ENCODE measurements around the gene CALM3.
A peak's percentile ranks its signal among the peaks of the same experiment; 100 is the strongest.
"Not testable (repeated sequence)": the region's sequence is repeated elsewhere in the genome, so short reads cannot be mapped to it uniquely, and the experiment has no call there.

Gene CALM3

DNA sequence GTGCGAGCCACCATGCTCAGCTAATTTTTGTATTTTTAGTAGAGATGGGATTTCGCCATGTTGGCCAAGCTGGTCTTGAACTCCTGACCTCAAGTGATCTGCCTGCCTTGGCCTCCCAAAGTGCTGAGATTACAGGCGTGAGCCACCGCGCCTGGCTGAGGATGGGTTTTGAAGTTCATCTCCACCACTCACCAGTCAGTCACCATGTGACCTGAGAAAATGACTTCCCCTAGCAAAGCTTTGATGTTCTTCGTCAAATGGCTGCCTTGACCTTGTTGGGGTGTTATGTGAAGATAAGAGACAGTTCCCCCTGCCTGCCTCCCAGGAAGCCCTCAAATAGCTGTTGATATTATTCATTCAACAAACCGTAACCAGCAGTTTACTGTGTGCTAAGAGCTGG is 27.8 kb downstream of the CALM3 start:
- H2BK12ac ChIP-seq (ENCODE audit: low read length in 2 of 2); H4K91ac ChIP-seq (ENCODE audit: low read length); H3K4ac ChIP-seq (ENCODE audit: low read depth in 1 of 2, low read length in 2 of 2); H3K9ac ChIP-seq (ENCODE audit: low read length); H3K27ac ChIP-seq (ENCODE audit: low read length, poor library complexity, severe bottlenecking); H2AK5ac ChIP-seq (ENCODE audit: low read length, severe bottlenecking); H2BK120ac ChIP-seq (ENCODE audit: low read depth, low read length); H3K23ac ChIP-seq (ENCODE audit: low read length in 2 of 2); H3K14ac ChIP-seq (ENCODE audit: low read length in 2 of 2); H3K79me1 ChIP-seq (replicated peaks; ENCODE audit: low read length, poor library complexity, severe bottlenecking); H3K18ac ChIP-seq (ENCODE audit: low read depth in 1 of 2, low read length in 2 of 2); H2BK5ac ChIP-seq (ENCODE audit: low read depth, low read length, poor library complexity, severe bottlenecking); H3K4me3 ChIP-seq (ENCODE audit: insufficient read depth in 1 of 2, low read depth in 1 of 2, low read length in 2 of 2); H3K4me2 ChIP-seq (ENCODE audit: low read length, poor library complexity, severe bottlenecking); H2AFZ ChIP-seq (ENCODE audit: low read depth, low read length); H3K36me3 ChIP-seq (ENCODE audit: control insufficient read depth in 1 of 2, insufficient read depth in 2 of 2, low read depth in 1 of 2, low read length in 2 of 2); H4K8ac ChIP-seq (ENCODE audit: low read length); DNase-seq; H3K9me3 ChIP-seq (ENCODE audit: control insufficient read depth, low read length): not testable (repeated sequence)
- Histone ChIP-seq H2BK15ac (ENCODE audit: low read depth, poor library complexity, severe bottlenecking) (peak overlapping the region; percentile 60), H3K27me3 (ENCODE audit: control insufficient read depth in 1 of 2, insufficient read depth in 1 of 2, low read length in 2 of 2) (peaks cover 5 to 15% of the 10 kb centered on the region in 2 experiments), H3K4me1 (ENCODE audit: control insufficient read depth, insufficient read depth, low read depth, low read length) (peaks cover 13% of the 10 kb centered on the region)
- WGBS = 94% methylated on average over 7 of the region's 7 CpGs

GRCh38 chr19:46629546-46630025 is 28.5 kb downstream of the CALM3 start:
- H3K36me3 ChIP-seq (ENCODE audit: control insufficient read depth in 1 of 2, insufficient read depth in 2 of 2, low read depth in 1 of 2, low read length in 2 of 2) = no peaks in the 10 kb centered on the region
- H3K9me3 ChIP-seq (ENCODE audit: control insufficient read depth, low read length) = no peaks in the 10 kb centered on the region
- 69% methylated on average over 15 of the region's 15 CpGs for WGBS
- no peak overlapping the region for H2AK5ac ChIP-seq (ENCODE audit: low read length, severe bottlenecking)
- peak; percentile 58 for DNase-seq
- H3K79me1 ChIP-seq (replicated peaks; ENCODE audit: low read length, poor library complexity, severe bottlenecking) = no peaks in the 10 kb centered on the region
- peaks cover 19% of the 10 kb centered on the region for H3K4me1 ChIP-seq (ENCODE audit: control insufficient read depth, insufficient read depth, low read depth, low read length)
- H3K14ac ChIP-seq (ENCODE audit: low read length in 2 of 2) = peak overlapping the region in 1 of 2 experiments; percentile 2
- H2BK5ac ChIP-seq (ENCODE audit: low read depth, low read length, poor library complexity, severe bottlenecking) = no peak overlapping the region
- H3K4me2 ChIP-seq (ENCODE audit: low read length, poor library complexity, severe bottlenecking) = no peak overlapping the region
- no peak overlapping the region for H3K23ac ChIP-seq (ENCODE audit: low read length in 2 of 2)
- H3K4ac ChIP-seq (ENCODE audit: low read depth in 1 of 2, low read length in 2 of 2) = peak overlapping the region; percentile 7 to 40
- peak overlapping the region; percentile 2 to 13 for H3K18ac ChIP-seq (ENCODE audit: low read depth in 1 of 2, low read length in 2 of 2)
- H4K8ac ChIP-seq (ENCODE audit: low read length) = peak overlapping the region; percentile 14
- H3K27ac ChIP-seq (ENCODE audit: low read length, poor library complexity, severe bottlenecking) = no peak overlapping the region
- H3K4me3 ChIP-seq (ENCODE audit: insufficient read depth in 1 of 2, low read depth in 1 of 2, low read length in 2 of 2) = no peak overlapping the region
- no peak overlapping the region for H3K9ac ChIP-seq (ENCODE audit: low read length)
- peaks cover 5 to 18% of the 10 kb centered on the region in 2 experiments for H3K27me3 ChIP-seq (ENCODE audit: control insufficient read depth in 1 of 2, insufficient read depth in 1 of 2, low read length in 2 of 2)
- no peak overlapping the region for H2AFZ ChIP-seq (ENCODE audit: low read depth, low read length)
- H2BK12ac ChIP-seq (ENCODE audit: low read length in 2 of 2) = peak overlapping the region in 1 of 2 experiments; percentile 92
- H2BK15ac ChIP-seq (ENCODE audit: low read depth, poor library complexity, severe bottlenecking) = peak overlapping the region; percentile 60
- H2BK120ac ChIP-seq (ENCODE audit: low read depth, low read length) = no peak overlapping the region
- peak overlapping the region; percentile 12 for H4K91ac ChIP-seq (ENCODE audit: low read length)

DNA sequence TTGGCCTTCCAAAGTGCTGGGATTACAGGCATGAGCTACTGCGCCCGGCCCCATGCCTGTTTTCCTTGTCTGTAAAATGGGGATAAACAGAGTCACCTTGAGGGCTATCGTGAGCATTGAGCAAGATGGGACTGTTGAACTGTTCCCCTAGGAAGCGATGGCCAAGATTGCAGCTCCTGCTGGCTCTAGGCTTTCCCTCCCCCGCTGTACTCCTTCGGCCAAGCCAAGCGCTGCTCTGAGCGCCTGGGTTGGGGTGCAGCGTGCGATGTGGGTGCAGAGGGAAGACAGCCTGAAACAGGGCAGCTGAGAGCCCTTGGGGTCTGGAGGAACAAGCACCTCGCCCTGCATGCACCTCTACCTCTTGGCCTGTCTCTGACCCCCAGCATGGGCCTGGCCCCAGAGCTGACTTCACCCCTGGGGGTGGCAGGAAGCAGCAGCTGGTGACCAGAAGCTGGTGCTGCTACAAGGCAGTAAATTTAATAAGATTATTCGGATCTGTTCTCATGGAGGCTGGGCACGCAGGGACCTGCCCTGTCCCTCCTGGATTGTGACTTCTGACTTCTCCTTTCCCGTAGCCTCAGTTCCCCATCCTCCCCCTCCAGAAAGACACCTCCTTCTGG is 29.6 kb downstream of the CALM3 start:
- Histone ChIP-seq H3K14ac (ENCODE audit: low read length in 2 of 2) (peak overlapping the region in 1 of 2 experiments; percentile 71), H4K8ac (ENCODE audit: low read length) (peak overlapping the region; percentile 59), H3K18ac (ENCODE audit: low read depth in 1 of 2, low read length in 2 of 2) (peak overlapping the region; percentile 6 to 25), H3K27me3 (ENCODE audit: control insufficient read depth in 1 of 2, insufficient read depth in 1 of 2, low read length in 2 of 2) (peaks cover 12 to 26% of the 10 kb centered on the region in 2 experiments), H3K4me1 (ENCODE audit: control insufficient read depth, insufficient read depth, low read depth, low read length) (peaks cover 17% of the 10 kb centered on the region), H2BK120ac (ENCODE audit: low read depth, low read length) (peak overlapping the region; percentile 42), H4K91ac (ENCODE audit: low read length) (peak overlapping the region; percentile 8), H3K27ac (ENCODE audit: low read length, poor library complexity, severe bottlenecking) (no peak overlapping the region), H3K4me3 (ENCODE audit: insufficient read depth in 1 of 2, low read depth in 1 of 2, low read length in 2 of 2) (no peak overlapping the region), H3K79me1 (replicated peaks; ENCODE audit: low read length, poor library complexity, severe bottlenecking) (no peaks in the 10 kb centered on the region), H3K9me3 (ENCODE audit: control insufficient read depth, low read length) (no peaks in the 10 kb centered on the region), H3K36me3 (ENCODE audit: control insufficient read depth in 1 of 2, insufficient read depth in 2 of 2, low read depth in 1 of 2, low read length in 2 of 2) (no peaks in the 10 kb centered on the region), H2BK15ac (ENCODE audit: low read depth, poor library complexity, severe bottlenecking) (peak overlapping the region; percentile 39), H2BK12ac (ENCODE audit: low read length in 2 of 2) (peak overlapping the region; percentile 65 to 93), H2AFZ (ENCODE audit: low read depth, low read length) (no peak overlapping the region), H3K4me2 (ENCODE audit: low read length, poor library complexity, severe bottlenecking) (no peak overlapping the region), H2AK5ac (ENCODE audit: low read length, severe bottlenecking) (no peak overlapping the region), H3K4ac (ENCODE audit: low read depth in 1 of 2, low read length in 2 of 2) (peak overlapping the region; percentile 52 to 84), H2BK5ac (ENCODE audit: low read depth, low read length, poor library complexity, severe bottlenecking) (no peak overlapping the region), H3K23ac (ENCODE audit: low read length in 2 of 2) (no peak overlapping the region), H3K9ac (ENCODE audit: low read length) (peak overlapping the region; percentile 19)
- WGBS = 87% methylated on average over 14 of the region's 14 CpGs
- no peak for DNase-seq

GRCh38 chr19:46631481-46631880 is 30.4 kb downstream of the CALM3 start:
- peak overlapping the region; percentile 4 to 6 for H3K18ac ChIP-seq (ENCODE audit: low read depth in 1 of 2, low read length in 2 of 2)
- H3K27me3 ChIP-seq (ENCODE audit: control insufficient read depth in 1 of 2, insufficient read depth in 1 of 2, low read length in 2 of 2) = peaks cover 12 to 34% of the 10 kb centered on the region in 2 experiments
- H3K4me3 ChIP-seq (ENCODE audit: insufficient read depth in 1 of 2, low read depth in 1 of 2, low read length in 2 of 2) = no peak overlapping the region
- peak overlapping the region; percentile 52 to 68 for H3K4ac ChIP-seq (ENCODE audit: low read depth in 1 of 2, low read length in 2 of 2)
- H3K23ac ChIP-seq (ENCODE audit: low read length in 2 of 2) = no peak overlapping the region
- H2AK5ac ChIP-seq (ENCODE audit: low read length, severe bottlenecking) = no peak overlapping the region
- no peak overlapping the region for H3K4me2 ChIP-seq (ENCODE audit: low read length, poor library complexity, severe bottlenecking)
- H4K8ac ChIP-seq (ENCODE audit: low read length) = peak overlapping the region; percentile 59
- peak overlapping the region; percentile 8 to 55 for H2BK12ac ChIP-seq (ENCODE audit: low read length in 2 of 2)
- peak overlapping the region; percentile 19 for H3K9ac ChIP-seq (ENCODE audit: low read length)
- no peak overlapping the region for H2BK15ac ChIP-seq (ENCODE audit: low read depth, poor library complexity, severe bottlenecking)
- no peaks in the 10 kb centered on the region for H3K9me3 ChIP-seq (ENCODE audit: control insufficient read depth, low read length)
- no peak overlapping the region for H2AFZ ChIP-seq (ENCODE audit: low read depth, low read length)
- peak overlapping the region; percentile 42 for H2BK120ac ChIP-seq (ENCODE audit: low read depth, low read length)
- WGBS = 40% methylated on average over 6 of the region's 6 CpGs
- peak overlapping the region; percentile 55 for H4K91ac ChIP-seq (ENCODE audit: low read length)
- H3K36me3 ChIP-seq (ENCODE audit: control insufficient read depth in 1 of 2, insufficient read depth in 2 of 2, low read depth in 1 of 2, low read length in 2 of 2) = no peaks in the 10 kb centered on the region
- H3K27ac ChIP-seq (ENCODE audit: low read length, poor library complexity, severe bottlenecking) = no peak overlapping the region
- H3K4me1 ChIP-seq (ENCODE audit: control insufficient read depth, insufficient read depth, low read depth, low read length) = peaks cover 17% of the 10 kb centered on the region
- DNase-seq = peak; percentile 51
- no peaks in the 10 kb centered on the region for H3K79me1 ChIP-seq (replicated peaks; ENCODE audit: low read length, poor library complexity, severe bottlenecking)
- H3K14ac ChIP-seq (ENCODE audit: low read length in 2 of 2) = no peak overlapping the region
- no peak overlapping the region for H2BK5ac ChIP-seq (ENCODE audit: low read depth, low read length, poor library complexity, severe bottlenecking)
